Spleen (tissue), 11 donors: Measurements from ENCODE around the gene NXN. TPM values are rescaled to one million over a fixed set of nuclear protein-coding genes. Genes with fewer than 3 reads are reported as not detected.
A peak's percentile ranks its signal among the peaks of the same experiment; 100 is the strongest.
"Not testable (repeated sequence)": the region's sequence is repeated elsewhere in the genome, so short reads cannot be mapped to it uniquely, and the experiment has no call there.

Experiments
- DNase-seq: peaks from one replicate; pipeline ENCODE4 v3.0.0-alpha.2; 2020
- H3K27ac ChIP-seq, 8 donors: fragments of 200-600 bp; sonication (generic) in 7 of 8; 1 replicate in 4 of 8; 2 replicates in 4 of 8; pipeline versions ENCODE4 v1.5.0 to v1.8.0; 2016 to 2021; ENCODE audit warnings: inconsistent platforms in 4 of 8, mild to moderate bottlenecking in 4 of 8, moderate library complexity in 1 of 8
- H3K27me3 ChIP-seq, 7 donors: fragments of 200-600 bp; sonication (generic) in 6 of 7; replicated peaks in 1 of 7; 1 replicate in 4 of 7; 2 replicates in 3 of 7; pipeline versions ENCODE4 v1.5.0 to v1.8.0; 2016 to 2021; ENCODE audit warnings: inconsistent platforms in 3 of 7, mild to moderate bottlenecking in 1 of 7
- H3K36me3 ChIP-seq, 6 donors: fragments of 200-600 bp; sonication (generic) in 5 of 6; 1 replicate in 4 of 6; 2 replicates in 2 of 6; pipeline versions ENCODE4 v1.5.0 to v1.8.0; 2016 to 2021; ENCODE audit warnings: inconsistent platforms in 2 of 6
- H3K4me1 ChIP-seq, 6 donors: fragments of 200-600 bp; sonication (generic) in 5 of 6; 1 replicate in 3 of 6; 2 replicates in 3 of 6; pipeline versions ENCODE4 v1.5.0 to v1.8.0; 2016 to 2021; ENCODE audit warnings: inconsistent platforms in 3 of 6
- H3K4me3 ChIP-seq, 8 donors: fragments of 200-600 bp; sonication (generic) in 7 of 8; 1 replicate in 4 of 8; 2 replicates in 4 of 8; pipeline versions ENCODE4 v1.5.0 to v1.8.0; 2016 to 2021; ENCODE audit warnings: inconsistent platforms in 4 of 8, mild to moderate bottlenecking in 4 of 8, moderate library complexity in 2 of 8
- H3K9me3 ChIP-seq, 8 donors: fragments of 200-600 bp; sonication (generic) in 7 of 8; 1 replicate in 4 of 8; 2 replicates in 4 of 8; pipeline versions ENCODE4 v1.5.0 to v1.8.0; 2016 to 2021; ENCODE audit warnings: inconsistent platforms in 4 of 8
- CTCF ChIP-seq, 11 experiments: fragments of 200-600 bp in 7 of 11; fragments of 450-650 bp in 4 of 11; sonication (generic) in 4 of 11; IDR thresholded peaks in 8 of 11; conservative IDR thresholded peaks in 3 of 11; 1 replicate in 7 of 11; 2 replicates in 4 of 11; pipeline versions ENCODE4 v1.4.0 to v1.8.0; 2016 to 2021; ENCODE audit warnings: antibody characterized with exemption in 11 of 11, inconsistent platforms in 4 of 11, mild to moderate bottlenecking in 1 of 11
- POLR2A ChIP-seq, 3 donors: fragments of 450-650 bp; IDR thresholded peaks; one replicate each; pipeline ENCODE4 v1.5.1; 2017; ENCODE audit warnings: antibody characterized with exemption in 3 of 3, mild to moderate bottlenecking in 1 of 3
- POLR2AphosphoS5 ChIP-seq, 3 donors: sonication (generic); formaldehyde crosslinking; IDR thresholded peaks; one replicate each; pipeline ENCODE4 v1.5.1; 2017; ENCODE audit warnings: antibody characterized with exemption in 3 of 3
- WGBS, 5 donors: extraction: QIAGEN DNeasy Blood & Tissue Kit in 3 of 5; methylation state at CpG; one replicate each; pipeline versions ENCODE4 v1.1.5 to v1.1.7; 2013 to 2018; 5-methylcytosine and 5-hydroxymethylcytosine counted together
- intact Hi-C: fragments of 100-400 bp; cut with DNase I; formaldehyde crosslinking; loops from one replicate; pipeline ENCODE4 v1.15.0; 2023; ENCODE audit warnings: low total_unique reads
- polyA plus RNA-seq, 3 donors: library from polyadenylated mRNA; stranded (reverse); fragments of 200-250 nt; gene quantifications; one replicate each; pipeline ENCODE4 v1.2.1, GENCODE V29; 2013
- total RNA-seq, 7 donors: library from RNA; depleted of rRNA in 3 of 7; stranded (reverse); fragments of >200 nt in 3 of 7; fragmentation: NEBNext Ultra II Directional in 4 of 7; extraction: Animal tissue kit (Norgen Biotek cat#: 25700) in 4 of 7; gene quantifications; one replicate each; pipeline versions ENCODE4 v1.1.0 to v1.2.1, GENCODE V29; 2016 to 2021
- donor health status: healthy with polysubstance abuse.
- donor health status: DM: no; HTN: no; CAD: no; lungs with moderate emphysema.
- donor health status: DM: no; HTN: no; CAD: no.
- donor health status: Bipolar disorder and iron deficiency.
- donor health status: healthy.
- donor health status: DM: no; HTN: no; CAD: no.
- donor health status: DM: yes; HTN: yes; CAD: no.

NXN gene
- total and polyA plus RNA-seq, 10 donors, result 3.9 to 21.4 (median 10.3) TPM

GRCh38 chr17:869567-870525 is 109.7 kb downstream of the NXN start:
- no peak for TF ChIP-seq POLR2A (IDR thresholded peaks at IDR 0.05)
- no peak for TF ChIP-seq CTCF (IDR thresholded peaks at IDR 0.05 in 8 of 11, conservative IDR thresholded peaks at IDR 0.05 in 3 of 11)
- TF ChIP-seq POLR2AphosphoS5 (IDR thresholded peaks at IDR 0.05), result no peak
- 53 to 66% (median 63%) methylated on average over 30 of the region's 30 CpGs for WGBS, 5 donors
- no peak overlapping the region for H3K4me3 ChIP-seq
- intact Hi-C loops, result no loop called here
- no peaks in the 10 kb centered on the region for H3K36me3 ChIP-seq
- peaks cover 0 to 8% (median 0%) of the 10 kb centered on the region in 6 donors for H3K4me1 ChIP-seq
- no peaks in the 10 kb centered on the region for H3K9me3 ChIP-seq
- peak overlapping the region in 4 of 8 donors; percentile 15 to 45 (median 28) for H3K27ac ChIP-seq
- H3K27me3 ChIP-seq, result peaks cover 0 to 16% (median 0%) of the 10 kb centered on the region in 7 donors
- no peak for DNase-seq

- no peak for DNase-seq
- 55 to 79% (median 76%) methylated on average over 7 of the region's 7 CpGs for WGBS, 5 donors
Observed at GRCh38 chr17:869086-869485, 110.5 kb downstream of the NXN start.

GRCh38 chr17:867896-868489 is 111.6 kb downstream of the NXN start:
- Histone ChIP-seq H3K27ac (no peak overlapping the region), H3K27me3 (peaks cover 0 to 25% (median 0%) of the 10 kb centered on the region in 7 donors), H3K36me3 (no peaks in the 10 kb centered on the region), H3K4me1 (peaks cover 0 to 8% (median 0%) of the 10 kb centered on the region in 6 donors), H3K4me3 (no peak overlapping the region), H3K9me3 (no peaks in the 10 kb centered on the region)
- intact Hi-C loops, result no loop called here
- no peak for DNase-seq
- no peak for TF ChIP-seq POLR2A (IDR thresholded peaks at IDR 0.05)
- TF ChIP-seq POLR2AphosphoS5 (IDR thresholded peaks at IDR 0.05), result no peak
- TF ChIP-seq CTCF (IDR thresholded peaks at IDR 0.05 in 8 of 11, conservative IDR thresholded peaks at IDR 0.05 in 3 of 11), result no peak
- WGBS, 5 donors, result 86 to 92% (median 89%) methylated on average over 13 of the region's 13 CpGs

More at GRCh38 chr17:869086-869485, 110.5 kb downstream of the NXN start:
- Histone ChIP-seq H3K27ac (peak overlapping the region in 5 of 8 donors; percentile 9 to 45 (median 25)), H3K4me3 (no peak overlapping the region), H3K9me3 (no peaks in the 10 kb centered on the region), H3K36me3 (no peaks in the 10 kb centered on the region), H3K4me1 (peaks cover 0 to 8% (median 0%) of the 10 kb centered on the region in 6 donors), H3K27me3 (peaks cover 0 to 23% (median 0%) of the 10 kb centered on the region in 7 donors)
- intact Hi-C loops, result no loop called here
- TF ChIP-seq POLR2AphosphoS5 (IDR thresholded peaks at IDR 0.05) (peak in 1 of 3 donors; percentile 51), POLR2A (IDR thresholded peaks at IDR 0.05) (no peak)

- H3K4me3 ChIP-seq, H3K4me1 ChIP-seq, intact Hi-C loops, H3K27ac ChIP-seq, H3K9me3 ChIP-seq, DNase-seq, H3K36me3 ChIP-seq: not testable (repeated sequence)
- H3K27me3 ChIP-seq, result peaks cover 0 to 24% (median 0%) of the 10 kb centered on the region in 7 donors
- WGBS, 5 donors, result 81 to 94% (median 86%) methylated on average over 3 to 9 of the region's 10 CpGs
Observed at GRCh38 chr17:867238-867637, 112.3 kb downstream of the NXN start.
